HG03159 (cell line): ENCODE data around the gene ARHGEF12.

Experiments
- ATAC-seq: cut with Tn5 transposase; IDR thresholded peaks from one replicate; pipeline ENCODE4 v1.9.1; 2021; ENCODE audit warnings: mild to moderate bottlenecking, moderate library complexity; ENCODE audit not compliant: unreplicated experiment

Gene ARHGEF12

GRCh38 chr11:120317689-120318480 is 18.3 kb upstream of the ARHGEF12 start:
- no peak for ATAC-seq

GRCh38 chr11:120318906-120319305 is 17.3 kb upstream of the ARHGEF12 start:
- no peak for ATAC-seq

GRCh38 chr11:120324932-120325810 is 11.0 kb upstream of the ARHGEF12 start, which contains the start of gene TLCD5:
Gene TLCD5 (plus strand): TSS chr11:120325299. CDS start chr11:120327442, 2,143 bp downstream.
- ATAC-seq, result no peak

GRCh38 chr11:120326228-120326627 is 10.0 kb upstream of the ARHGEF12 start:
- no peak for ATAC-seq

GRCh38 chr11:120326845-120327281 is 9.3 kb upstream of the ARHGEF12 start:
- no peak for ATAC-seq

- ATAC-seq, result no peak
Observed at GRCh38 chr11:120327311-120327710, 8.9 kb upstream of the ARHGEF12 start.

- ATAC-seq, result no peak
Observed at GRCh38 chr11:120329556-120329955, 6.7 kb upstream of the ARHGEF12 start.

GRCh38 chr11:120330045-120330444 is 6.2 kb upstream of the ARHGEF12 start:
- no peak for ATAC-seq

GRCh38 chr11:120331301-120331996 is 4.8 kb upstream of the ARHGEF12 start:
- ATAC-seq, result no peak

GRCh38 chr11:120332822-120333716 is 3.1 kb upstream of the ARHGEF12 start:
- no peak for ATAC-seq

GRCh38 chr11:120333801-120334200 is 2.4 kb upstream of the ARHGEF12 start:
- ATAC-seq, result no peak

- ATAC-seq, result no peak
Observed at GRCh38 chr11:120334332-120334731, 1.9 kb upstream of the ARHGEF12 start.

- no peak for ATAC-seq
Observed at GRCh38 chr11:120334894-120335462, 1.2 kb upstream of the ARHGEF12 start.

- ATAC-seq, result peak; percentile 10
Observed at GRCh38 chr11:120335556-120335907, 681 bp upstream of the ARHGEF12 start.

- peak; percentile 39 for ATAC-seq
Observed at GRCh38 chr11:120336641-120337354, 585 bp downstream of the ARHGEF12 start.

- no peak for ATAC-seq
Observed at GRCh38 chr11:120337355-120338106, 1.3 kb downstream of the ARHGEF12 start.

- no peak for ATAC-seq
Observed at GRCh38 chr11:120338107-120338933, 2.1 kb downstream of the ARHGEF12 start.
